GM21825 (cell line): ENCODE measurements around the gene KREMEN1.
"Not testable (repeated sequence)": the region's sequence is repeated elsewhere in the genome, so short reads cannot be mapped to it uniquely, and the experiment has no call there.

Experiments used
- ATAC-seq: cut with Tn5 transposase; IDR thresholded peaks from one replicate; pipeline ENCODE4 v1.9.1; 2021; ENCODE audit warnings: mild to moderate bottlenecking, moderate library complexity; ENCODE audit not compliant: unreplicated experiment

KREMEN1 gene

GRCh38 chr22:29072979-29073617 is at the start of gene KREMEN1:
Gene KREMEN1 (plus strand): TSS chr22:29073035. CDS start chr22:29073131, 96 bp downstream.
- no peak for ATAC-seq

GRCh38 chr22:29023172-29023796 is 49.6 kb upstream of the KREMEN1 start:
- no peak for ATAC-seq

- no peak for ATAC-seq
Observed at GRCh38 chr22:29026579-29026978, 46.3 kb upstream of the KREMEN1 start.

- ATAC-seq = no peak
Observed at GRCh38 chr22:29028468-29028867, 44.4 kb upstream of the KREMEN1 start.

- no peak for ATAC-seq
Observed at GRCh38 chr22:29029202-29030000, 43.4 kb upstream of the KREMEN1 start.

- ATAC-seq = no peak
Observed at GRCh38 chr22:29030016-29030617, 42.7 kb upstream of the KREMEN1 start.

GRCh38 chr22:29030618-29031226 is 42.1 kb upstream of the KREMEN1 start:
- ATAC-seq = no peak

GRCh38 chr22:29031227-29032011 is 41.4 kb upstream of the KREMEN1 start:
- no peak for ATAC-seq

GRCh38 chr22:29032014-29032475 is 40.8 kb upstream of the KREMEN1 start:
- no peak for ATAC-seq

GRCh38 chr22:29032584-29032983 is 40.3 kb upstream of the KREMEN1 start:
- no peak for ATAC-seq

GRCh38 chr22:29037340-29037932 is 35.4 kb upstream of the KREMEN1 start:
- ATAC-seq = no peak

- no peak for ATAC-seq
Observed at GRCh38 chr22:29039148-29039547, 33.7 kb upstream of the KREMEN1 start.

GRCh38 chr22:29039684-29040083 is 33.2 kb upstream of the KREMEN1 start:
- not testable (repeated sequence) for ATAC-seq

GRCh38 chr22:29040385-29041275 is 32.2 kb upstream of the KREMEN1 start:
- ATAC-seq = no peak

GRCh38 chr22:29041408-29041807 is 31.4 kb upstream of the KREMEN1 start:
- ATAC-seq = no peak

- ATAC-seq = no peak
Observed at GRCh38 chr22:29043906-29044575, 28.8 kb upstream of the KREMEN1 start.

GRCh38 chr22:29044657-29045176 is 28.1 kb upstream of the KREMEN1 start:
- no peak for ATAC-seq
